Effector memory CD8-positive, alpha-beta T cell (primary cell): ENCODE measurements around the gene PDC.
"Not testable (repeated sequence)": the region's sequence is repeated elsewhere in the genome, so short reads cannot be mapped to it uniquely, and the experiment has no call there.

Source experiments
- ATAC-seq: fragments of 150-1000 bp; cut with Tn5 transposase; replicated peaks from 2 replicates; pipeline ENCODE4 v1.10.0; 2021; ENCODE audit warnings: mild to moderate bottlenecking, moderate library complexity
- DNase-seq, 3 experiments: peaks; one replicate each; pipeline ENCODE4 v3.0.0; 2021
- H3K27ac Mint-ChIP-seq, 2 donors: one replicate each; pipeline ENCODE4 v1.8.0; 2022; ENCODE audit warnings: mild to moderate bottlenecking in 2 of 2, mixed read lengths in 2 of 2, moderate library complexity in 2 of 2
- H3K27me3 Mint-ChIP-seq, 2 donors: one replicate each; pipeline ENCODE4 v1.8.0; 2022; ENCODE audit warnings: mixed read lengths in 2 of 2
- H3K36me3 Mint-ChIP-seq: one replicate; pipeline ENCODE4 v1.8.0; 2022; ENCODE audit warnings: mild to moderate bottlenecking, moderate library complexity, mixed read lengths; ENCODE audit not compliant: insufficient read depth
- H3K4me1 Mint-ChIP-seq, 2 donors: one replicate each; pipeline ENCODE4 v1.8.0; 2022; ENCODE audit warnings: low read depth in 2 of 2, mixed read lengths in 2 of 2
- H3K4me3 Mint-ChIP-seq, 2 donors: one replicate each; pipeline ENCODE4 v1.8.0; 2022; ENCODE audit warnings: mild to moderate bottlenecking in 2 of 2, mixed read lengths in 2 of 2, moderate library complexity in 2 of 2
- H3K9me3 Mint-ChIP-seq, 2 donors: one replicate each; pipeline ENCODE4 v1.8.0; 2022; ENCODE audit warnings: mixed read lengths in 2 of 2

PDC gene

DNA sequence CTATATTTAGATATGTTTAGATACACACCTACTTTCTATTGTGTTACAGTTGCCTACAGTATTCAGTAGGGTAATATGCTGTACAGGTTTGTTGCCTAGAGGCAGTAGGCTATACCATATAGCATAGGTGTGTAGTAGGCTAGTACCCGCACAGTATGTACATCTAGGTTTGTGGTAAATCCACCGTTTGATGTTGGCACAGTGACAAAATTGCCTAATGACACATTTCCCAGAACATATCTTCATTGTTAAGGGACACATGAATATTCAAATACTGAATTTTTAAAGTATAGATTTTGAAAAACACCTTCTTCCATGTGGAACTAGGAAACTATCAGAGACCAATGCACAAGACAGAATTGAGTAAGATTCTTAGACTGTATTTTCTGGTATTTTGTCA is 22.6 kb upstream of the PDC start:
- Mint-ChIP-seq H3K27me3 (no peaks in the 10 kb centered on the region), H3K4me1 (no peaks in the 10 kb centered on the region), H3K36me3 (no peaks in the 10 kb centered on the region), H3K4me3 (no peak overlapping the region), H3K9me3 (no peaks in the 10 kb centered on the region), H3K27ac (no peak overlapping the region)
- no peak for ATAC-seq
- no peak for DNase-seq

DNA sequence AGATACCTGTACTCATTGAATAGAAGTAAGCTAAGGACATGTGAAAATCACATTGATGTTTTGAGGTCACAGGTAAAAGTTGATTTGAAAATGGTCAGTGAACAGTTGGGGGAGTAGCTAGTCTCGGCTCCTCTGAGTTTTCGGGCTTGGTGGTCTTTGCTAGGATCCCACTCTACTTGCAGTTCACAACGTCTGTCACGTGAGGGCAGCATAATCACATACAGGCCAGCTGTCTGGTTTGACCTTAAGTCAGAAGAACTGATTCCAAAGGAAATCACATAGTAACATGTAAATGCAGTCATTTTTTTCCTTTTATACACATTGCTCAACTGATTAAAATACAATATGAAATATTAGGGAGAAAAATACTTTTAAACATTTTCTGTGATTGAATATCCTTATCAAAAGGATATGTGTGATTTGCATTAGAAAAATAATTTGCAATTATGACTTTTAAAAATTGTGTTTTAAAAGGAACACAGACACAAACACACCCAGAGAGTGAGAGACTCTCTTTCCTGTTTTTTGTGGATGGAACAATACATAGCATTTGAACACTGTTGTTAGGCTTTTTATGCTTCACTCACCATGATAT is 21.8 kb upstream of the PDC start:
- Mint-ChIP-seq H3K27me3 (no peaks in the 10 kb centered on the region), H3K27ac (no peak overlapping the region), H3K9me3 (no peaks in the 10 kb centered on the region), H3K4me3 (no peak overlapping the region), H3K36me3 (no peaks in the 10 kb centered on the region), H3K4me1 (no peaks in the 10 kb centered on the region)
- ATAC-seq (no peak), DNase-seq (peak; percentile 1 to 9 (median 2))

DNA sequence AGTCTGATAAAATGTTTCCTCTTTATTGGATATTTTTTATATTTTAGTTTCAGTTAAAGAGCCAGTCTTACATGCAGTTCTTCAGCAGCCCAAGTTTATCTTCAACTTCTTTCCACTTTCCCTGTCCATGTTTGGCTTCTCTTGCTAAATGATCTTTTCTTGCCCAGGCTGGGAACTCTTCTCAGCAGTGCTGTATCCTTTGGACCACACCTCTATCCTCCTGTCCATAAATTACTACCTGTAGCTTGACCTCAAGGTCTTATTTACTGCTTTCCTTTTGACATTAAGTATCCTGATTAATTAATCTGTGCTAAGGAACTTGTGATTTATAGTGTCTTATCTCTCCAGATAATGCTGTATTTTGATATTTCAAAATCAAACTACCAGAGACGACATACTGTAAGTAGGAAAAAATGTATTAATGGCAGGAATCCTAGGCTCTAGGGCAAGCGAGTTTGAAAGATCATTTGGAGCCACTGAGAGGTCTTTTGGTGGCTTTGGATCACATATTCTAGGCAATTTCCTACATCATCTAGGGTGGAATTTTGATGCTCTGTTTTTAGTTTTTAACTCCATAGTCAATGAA is 20.5 kb upstream of the PDC start:
- H3K9me3 Mint-ChIP-seq = no peaks in the 10 kb centered on the region
- DNase-seq (no peak), ATAC-seq (no peak)
- H3K27ac Mint-ChIP-seq = no peak overlapping the region
- no peak overlapping the region for H3K4me3 Mint-ChIP-seq
- no peaks in the 10 kb centered on the region for H3K36me3 Mint-ChIP-seq
- no peaks in the 10 kb centered on the region for H3K27me3 Mint-ChIP-seq
- no peaks in the 10 kb centered on the region for H3K4me1 Mint-ChIP-seq

DNA sequence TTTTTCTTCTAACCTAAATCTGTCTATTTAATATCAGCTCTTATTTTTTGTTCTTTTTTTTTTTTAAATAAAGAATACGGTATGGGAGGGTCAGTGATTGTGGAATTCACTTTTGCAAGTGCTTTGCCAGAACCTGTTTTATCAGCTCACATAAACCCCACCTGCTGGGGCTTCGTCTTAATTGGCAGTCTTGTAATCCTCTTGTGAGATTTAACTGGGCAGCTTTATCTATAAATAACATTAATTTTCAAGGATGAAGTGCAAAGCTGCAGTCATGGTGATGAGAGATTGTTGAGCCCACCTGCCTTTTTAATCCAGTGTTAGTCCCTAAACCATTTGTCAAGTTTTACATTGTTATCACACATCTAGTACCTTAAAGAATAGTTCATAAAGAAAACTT is 18.2 kb upstream of the PDC start:
- ATAC-seq = no peak
- Mint-ChIP-seq H3K4me1 (no peaks in the 10 kb centered on the region), H3K27ac (no peak overlapping the region), H3K36me3 (no peaks in the 10 kb centered on the region), H3K9me3 (no peaks in the 10 kb centered on the region), H3K27me3 (no peaks in the 10 kb centered on the region), H3K4me3 (no peak overlapping the region)
- DNase-seq = no peak

DNA sequence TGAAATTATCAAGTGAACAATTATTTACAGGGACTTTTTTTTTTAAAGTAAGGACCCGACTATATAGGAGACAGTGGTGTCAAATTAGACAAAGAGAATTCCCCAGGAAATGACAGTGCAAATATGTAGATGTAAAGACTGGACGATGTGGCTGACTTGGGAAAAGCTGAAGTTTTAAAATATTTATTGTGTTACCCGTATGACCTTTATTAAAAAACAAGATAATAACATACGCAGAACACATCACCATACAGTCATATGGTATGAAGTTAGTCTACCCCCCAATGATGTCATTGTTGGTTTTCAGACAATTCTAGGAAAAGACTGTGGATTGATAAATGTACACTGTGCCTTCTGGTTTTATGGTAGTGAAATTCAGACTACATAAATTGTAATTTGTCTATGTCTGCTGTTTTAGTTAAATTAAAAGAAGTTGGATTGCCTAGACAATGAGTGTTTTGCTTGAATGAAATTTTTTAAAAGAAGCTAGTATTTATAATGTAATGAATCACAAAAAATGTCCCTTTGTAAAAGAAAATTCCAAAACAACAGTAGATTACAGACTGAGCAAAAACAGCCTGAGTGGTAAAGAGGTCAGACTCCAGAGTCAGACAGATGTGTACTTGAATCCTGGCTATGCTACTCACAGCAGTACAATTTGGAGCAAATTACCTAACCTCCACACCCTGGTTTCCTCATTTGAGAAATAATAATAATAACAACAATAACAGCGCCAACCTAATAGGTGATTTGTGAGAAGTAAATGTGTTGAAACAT is 15.5 kb upstream of the PDC start:
- H3K9me3 Mint-ChIP-seq = no peaks in the 10 kb centered on the region
- H3K27me3 Mint-ChIP-seq = no peaks in the 10 kb centered on the region
- no peaks in the 10 kb centered on the region for H3K36me3 Mint-ChIP-seq
- DNase-seq (no peak), ATAC-seq (no peak)
- no peak overlapping the region for H3K4me3 Mint-ChIP-seq
- no peaks in the 10 kb centered on the region for H3K4me1 Mint-ChIP-seq
- no peak overlapping the region for H3K27ac Mint-ChIP-seq

DNA sequence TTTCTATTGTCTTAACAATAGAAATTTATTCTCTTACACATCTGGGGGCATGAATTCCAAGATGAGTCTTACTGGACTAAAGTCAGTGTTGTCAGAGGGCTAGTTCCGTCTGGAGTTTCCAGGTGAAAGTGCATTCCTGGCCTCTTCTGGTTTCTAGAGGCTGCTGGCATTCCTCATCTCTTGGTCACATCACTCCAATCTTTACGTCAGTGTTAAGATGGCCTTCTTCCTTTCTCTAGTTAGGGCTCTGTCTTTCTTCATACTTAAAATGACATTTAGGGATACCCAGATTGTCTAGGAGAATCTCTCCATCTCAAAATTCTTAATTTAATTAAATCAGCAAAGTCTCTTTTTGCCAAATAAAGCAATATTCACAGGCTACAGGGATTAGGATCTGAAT is 13.3 kb upstream of the PDC start:
- Mint-ChIP-seq H3K4me1 (no peaks in the 10 kb centered on the region), H3K9me3 (no peaks in the 10 kb centered on the region), H3K36me3 (no peaks in the 10 kb centered on the region), H3K4me3 (no peak overlapping the region), H3K27ac (no peak overlapping the region), H3K27me3 (no peaks in the 10 kb centered on the region)
- ATAC-seq (no peak), DNase-seq (no peak)

DNA sequence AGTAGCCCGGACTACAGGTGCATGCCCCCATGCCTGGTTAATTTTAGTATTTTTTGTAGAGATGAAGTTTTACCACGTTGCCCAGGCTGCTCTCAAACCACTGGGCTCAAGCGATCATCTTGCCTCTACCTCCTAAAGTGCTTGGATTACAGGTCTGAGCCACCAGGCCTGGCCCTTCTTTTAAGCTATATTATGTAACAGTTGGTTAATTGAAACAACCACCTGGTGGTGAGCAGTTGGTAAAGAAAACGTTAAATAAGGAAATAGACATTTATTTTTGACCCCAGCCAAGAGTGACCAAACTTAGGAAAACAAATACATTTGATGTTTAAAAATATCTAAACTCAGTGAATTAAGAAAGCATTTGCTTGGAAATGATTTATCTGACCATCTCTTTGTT is 12.1 kb upstream of the PDC start:
- H3K4me1 Mint-ChIP-seq = no peaks in the 10 kb centered on the region
- no peaks in the 10 kb centered on the region for H3K9me3 Mint-ChIP-seq
- no peak overlapping the region for H3K4me3 Mint-ChIP-seq
- H3K27ac Mint-ChIP-seq = no peak overlapping the region
- no peaks in the 10 kb centered on the region for H3K36me3 Mint-ChIP-seq
- no peaks in the 10 kb centered on the region for H3K27me3 Mint-ChIP-seq
- no peak for DNase-seq
- ATAC-seq = no peak

DNA sequence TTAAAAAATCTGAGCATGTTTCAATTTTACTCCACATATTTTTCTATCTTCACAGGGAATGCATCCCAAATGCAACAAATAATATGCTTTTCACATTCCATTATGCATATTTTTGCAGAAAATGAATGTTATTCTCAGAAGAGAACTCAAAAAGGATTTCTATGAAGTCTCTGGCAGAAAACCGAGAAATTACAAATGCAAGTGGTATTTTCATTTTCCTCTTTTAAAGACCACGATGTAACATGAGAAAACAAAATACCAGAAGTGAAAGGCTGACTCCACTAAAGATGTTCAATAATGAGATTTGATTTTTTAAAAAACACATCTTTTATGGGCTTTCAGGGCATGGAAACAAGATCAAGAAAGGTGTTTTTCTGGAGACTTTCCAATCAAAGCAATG is 5.0 kb upstream of the PDC start:
- ATAC-seq = no peak
- Mint-ChIP-seq H3K4me1 (no peaks in the 10 kb centered on the region), H3K27ac (no peak overlapping the region), H3K27me3 (peaks cover 13 to 14% of the 10 kb centered on the region in 2 donors), H3K9me3 (no peaks in the 10 kb centered on the region), H3K36me3 (no peaks in the 10 kb centered on the region), H3K4me3 (no peak overlapping the region)
- no peak for DNase-seq

DNA sequence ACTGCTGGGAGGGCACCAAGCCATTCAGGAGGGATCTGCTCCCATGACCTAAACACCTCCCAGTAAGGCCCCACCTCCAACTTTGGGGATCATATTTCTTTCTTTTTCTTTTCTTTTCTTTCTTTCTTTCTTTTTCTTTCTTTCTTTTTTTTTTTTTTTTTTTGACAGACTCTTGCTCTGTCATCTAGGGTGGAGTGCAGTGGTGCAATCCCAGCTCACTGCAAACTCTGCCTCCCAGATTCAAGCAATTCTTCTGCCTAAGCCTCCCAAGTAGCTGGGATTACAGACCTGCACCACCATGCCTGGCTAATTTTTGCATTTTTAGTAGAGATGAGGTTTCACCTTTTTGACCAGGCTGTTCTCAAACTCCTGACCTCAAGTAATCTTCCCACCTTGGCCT is 4.6 kb upstream of the PDC start:
- not testable (repeated sequence) for H3K9me3 Mint-ChIP-seq, ATAC-seq, H3K4me1 Mint-ChIP-seq, H3K27ac Mint-ChIP-seq, H3K4me3 Mint-ChIP-seq, DNase-seq, H3K36me3 Mint-ChIP-seq
- H3K27me3 Mint-ChIP-seq = peaks cover 13 to 14% of the 10 kb centered on the region in 2 donors

DNA sequence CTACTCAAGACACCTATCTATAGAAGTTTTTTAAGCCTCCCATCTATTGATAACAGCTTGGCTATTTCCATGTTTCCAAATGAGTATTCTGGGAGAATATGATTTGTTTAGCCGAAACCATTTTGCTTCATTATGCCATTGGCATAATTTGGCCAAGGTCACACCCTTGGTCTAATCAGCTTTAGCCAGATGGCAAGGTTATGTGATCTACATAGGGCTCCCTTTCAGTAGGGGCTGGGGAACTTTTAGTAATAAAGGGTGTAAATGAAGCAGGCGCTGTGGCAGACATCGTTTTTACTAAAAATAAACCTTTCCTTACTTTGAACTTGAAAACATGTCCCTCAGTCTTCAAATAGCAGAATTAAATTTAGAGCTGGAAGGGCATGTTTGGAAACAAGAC is 3.0 kb upstream of the PDC start:
- peaks cover 13 to 14% of the 10 kb centered on the region in 2 donors for H3K27me3 Mint-ChIP-seq

DNA sequence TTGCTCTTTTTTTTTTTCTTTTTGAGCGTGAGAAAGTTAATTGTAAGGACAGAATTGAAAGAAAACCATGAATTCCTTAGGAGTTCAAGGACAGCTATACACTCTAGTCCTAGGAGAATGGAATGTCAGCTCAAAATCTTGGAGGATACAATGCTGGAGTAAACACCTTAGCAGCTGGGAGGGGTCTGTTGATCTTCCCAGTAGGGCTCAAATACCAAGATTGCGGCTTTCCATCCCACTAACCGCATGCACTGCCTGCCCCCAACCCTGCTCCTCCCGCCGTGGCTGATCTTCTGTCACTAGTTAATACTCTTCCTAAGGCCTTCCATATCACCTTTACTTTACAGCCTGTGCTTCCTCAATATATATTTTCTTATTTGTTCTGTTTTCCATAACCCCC is 2.6 kb upstream of the PDC start:
- H3K36me3 Mint-ChIP-seq = no peaks in the 10 kb centered on the region
- ATAC-seq (no peak), DNase-seq (no peak)
- no peak overlapping the region for H3K4me3 Mint-ChIP-seq
- no peaks in the 10 kb centered on the region for H3K4me1 Mint-ChIP-seq
- no peaks in the 10 kb centered on the region for H3K9me3 Mint-ChIP-seq
- H3K27me3 Mint-ChIP-seq = peaks cover 13 to 14% of the 10 kb centered on the region in 2 donors
- H3K27ac Mint-ChIP-seq = no peak overlapping the region

More for the DNA sequence above, 3.0 kb upstream of the PDC start:
- Mint-ChIP-seq H3K27ac (no peak overlapping the region), H3K9me3 (no peaks in the 10 kb centered on the region), H3K4me3 (no peak overlapping the region), H3K36me3 (no peaks in the 10 kb centered on the region), H3K4me1 (no peaks in the 10 kb centered on the region)
- ATAC-seq (no peak), DNase-seq (no peak)

DNA sequence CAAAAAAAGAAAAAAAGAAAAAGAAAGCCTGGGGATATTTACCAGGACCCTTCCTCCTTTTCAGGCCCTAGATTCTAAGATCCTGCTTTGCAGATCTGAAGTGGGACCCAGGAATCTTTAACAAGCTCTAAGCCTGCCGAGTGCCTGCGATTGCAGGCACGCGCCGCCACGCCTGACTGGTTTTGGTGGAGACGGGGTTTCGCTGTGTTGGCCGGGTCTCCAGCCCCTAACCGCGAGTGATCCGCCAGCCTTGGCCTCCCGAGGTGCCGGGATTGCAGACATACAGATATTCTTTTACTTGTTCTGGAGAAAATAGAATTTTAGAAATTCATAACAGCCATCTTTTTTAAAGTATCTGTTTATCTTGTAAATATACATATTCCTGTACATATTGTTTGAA is 1.8 kb downstream of the PDC start:
- not testable (repeated sequence) for H3K27me3 Mint-ChIP-seq, H3K27ac Mint-ChIP-seq, H3K36me3 Mint-ChIP-seq, H3K9me3 Mint-ChIP-seq, DNase-seq, H3K4me1 Mint-ChIP-seq, H3K4me3 Mint-ChIP-seq, ATAC-seq

DNA sequence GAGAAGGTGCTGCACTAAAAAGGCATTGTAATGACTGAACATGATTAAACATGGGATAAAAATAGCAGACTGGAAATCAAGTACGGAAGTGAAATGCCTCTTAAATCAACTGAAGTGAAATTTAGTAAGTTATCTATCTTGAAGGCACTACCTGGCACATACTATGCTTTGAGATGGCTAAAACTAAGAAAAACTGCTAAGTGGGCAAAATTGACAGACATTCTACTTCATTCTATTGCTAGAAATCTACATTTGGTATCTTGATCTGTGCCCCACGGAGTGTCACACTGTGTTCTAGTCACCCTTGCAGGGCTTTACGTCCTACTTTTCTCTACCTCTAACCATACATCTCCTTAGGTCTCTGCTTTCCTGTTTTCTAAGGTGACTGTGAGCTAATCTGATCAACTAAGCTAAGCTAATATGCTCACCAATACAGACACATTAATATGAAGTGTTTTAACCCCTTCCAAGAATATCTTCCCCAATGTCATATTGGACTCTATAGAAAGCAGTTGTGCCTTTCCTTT is 4.1 kb downstream of the PDC start:
- H3K4me3 Mint-ChIP-seq = no peak overlapping the region
- no peaks in the 10 kb centered on the region for H3K9me3 Mint-ChIP-seq
- no peaks in the 10 kb centered on the region for H3K4me1 Mint-ChIP-seq
- DNase-seq (no peak), ATAC-seq (no peak)
- H3K27ac Mint-ChIP-seq = no peak overlapping the region
- H3K27me3 Mint-ChIP-seq = no peaks in the 10 kb centered on the region
- H3K36me3 Mint-ChIP-seq = no peaks in the 10 kb centered on the region

DNA sequence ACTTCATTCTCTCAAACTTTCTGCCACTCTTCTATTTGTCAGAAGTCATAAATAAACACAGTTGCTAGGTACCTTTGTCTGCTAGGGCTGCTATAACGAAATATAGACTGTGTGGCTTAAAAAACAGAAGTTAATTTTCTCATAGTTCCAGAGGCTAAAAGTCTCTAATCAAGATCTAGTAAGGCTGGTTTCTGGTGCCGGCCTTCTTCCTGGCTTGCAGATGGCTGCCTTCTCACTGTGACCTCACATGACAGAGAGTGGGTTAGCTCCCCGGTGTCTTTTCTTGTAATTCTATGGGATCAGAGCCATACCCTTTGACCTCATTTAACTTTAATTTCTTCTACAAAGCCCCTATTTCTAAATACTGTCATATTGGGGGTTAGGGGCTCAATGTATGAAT is 5.9 kb downstream of the PDC start:
- Mint-ChIP-seq H3K27ac (no peak overlapping the region), H3K9me3 (no peaks in the 10 kb centered on the region)

More for the DNA sequence above, 5.9 kb downstream of the PDC start:
- Mint-ChIP-seq H3K4me1 (no peaks in the 10 kb centered on the region), H3K27me3 (no peaks in the 10 kb centered on the region), H3K4me3 (no peak overlapping the region), H3K36me3 (no peaks in the 10 kb centered on the region)
- ATAC-seq (no peak), DNase-seq (no peak)
